HepG2 (cell line): ENCODE results near the gene COMP. TPM values are rescaled to one million over a fixed set of nuclear protein-coding genes. Genes with fewer than 3 reads are reported as not detected.
A peak's percentile ranks its signal among the peaks of the same experiment; 100 is the strongest.

Source experiments
- ATAC-seq: fragments of 200-7000 bp; cut with Tn5 transposase; 3 replicates; pipeline ENCODE4 v1.9.1; 2020; ENCODE audit warnings: mild to moderate bottlenecking, moderate library complexity
- BruUV-seq: library from RNA; stranded (reverse); fragments of 400-500 nt; replicated peaks from 2 replicates; lab custom pipeline; 2021; lab: Mats Ljungman, UMichigan
- CTCF ChIA-PET: fragments of 300-600 bp; formaldehyde crosslinking; extraction: SDS; loops from one replicate; lab custom pipeline; 2021; ENCODE audit warnings: low total read pairs, inconsistent platforms, low intra/inter-chr PET ratio; lab: Yijun Ruan, JAX
- POLR2A ChIA-PET: fragments of 350-600 bp; sonication (Branson Sonifier 250); formaldehyde crosslinking; loops from one replicate; lab custom pipeline; 2020; ENCODE audit warnings: antibody characterized with exemption, inconsistent platforms; lab: Yijun Ruan, JAX
- DNase-seq: peaks from one replicate; pipeline ENCODE4 v3.0.0-alpha.2; 2015; ENCODE audit warnings: low spot score
- FAIRE-seq: peaks from 3 replicates; lab custom pipeline; 2011; peaks lifted over from hg19 to GRCh38; lab: Jason Lieb, UNC
- H2AFZ ChIP-seq: one replicate; pipeline ENCODE4 v1.6.1; 2011; ENCODE audit warnings: low read length, inconsistent platforms
- H3K27ac ChIP-seq: fragments of 300-600 bp; 3 replicates; pipeline ENCODE4 v1.8.0; 2011; ENCODE audit warnings: mixed run types, mild to moderate bottlenecking, mixed read lengths, low read length, inconsistent platforms; ENCODE audit not compliant: insufficient read depth; ENCODE audit errors: extremely low read length
- H3K27me3 ChIP-seq, 2 experiments: fragments of 200-600 bp in 1 of 2; 2 replicates in 1 of 2; 3 replicates in 1 of 2; pipeline versions ENCODE4 v1.6.0 to v1.8.0; 2011; ENCODE audit warnings: low read length in 2 of 2, mild to moderate bottlenecking in 2 of 2, moderate library complexity in 2 of 2, inconsistent platforms in 1 of 2; ENCODE audit not compliant: insufficient read depth in 2 of 2, control insufficient read depth in 1 of 2
- H3K36me3 ChIP-seq, 2 experiments: fragments of 200-600 bp in 1 of 2; replicated peaks in 1 of 2; 2 replicates in 1 of 2; 3 replicates in 1 of 2; pipeline versions ENCODE4 v1.5.1 to v1.8.0; 2011; ENCODE audit warnings: low read length in 2 of 2, inconsistent platforms in 1 of 2; ENCODE audit not compliant: insufficient read depth in 2 of 2, control insufficient read depth in 1 of 2
- H3K4me1 ChIP-seq: 2 replicates; pipeline ENCODE4 v1.5.1; 2012; ENCODE audit warnings: low read length, inconsistent platforms; ENCODE audit not compliant: insufficient read depth
- H3K4me2 ChIP-seq: 2 replicates; pipeline ENCODE4 v1.6.0; 2011; ENCODE audit warnings: low read depth, low read length, inconsistent platforms
- H3K4me3 ChIP-seq, 3 experiments: fragments of 200-600 bp in 1 of 3; sonication (generic), shearing (Covaris generic) in 1 of 3; replicated peaks in 1 of 3; 2 replicates each; pipeline ENCODE4 v1.5.1; 2011 to 2016; ENCODE audit warnings: low read length in 3 of 3, inconsistent platforms in 2 of 3, low read depth in 2 of 3, mild to moderate bottlenecking in 2 of 3, control low read depth in 1 of 3, mixed read lengths in 1 of 3; ENCODE audit not compliant: insufficient read depth in 1 of 3
- H3K79me2 ChIP-seq: one replicate; pipeline ENCODE4 v1.6.1; 2011; ENCODE audit warnings: low read length, inconsistent platforms; ENCODE audit not compliant: insufficient read depth
- H3K9ac ChIP-seq: 2 replicates; pipeline ENCODE4 v1.6.0; 2011; ENCODE audit warnings: mild to moderate bottlenecking, low read depth, low read length, inconsistent platforms; ENCODE audit not compliant: insufficient read depth
- H3K9me3 ChIP-seq: 2 replicates; pipeline ENCODE4 v1.5.1; 2012; ENCODE audit warnings: mild to moderate bottlenecking, low read length
- H4K20me1 ChIP-seq: 2 replicates; pipeline ENCODE4 v1.6.0; 2011; ENCODE audit warnings: inconsistent platforms, mild to moderate bottlenecking, low read length, moderate library complexity; ENCODE audit not compliant: insufficient read depth
- DDIT3 ChIP-seq: sonication (generic); formaldehyde crosslinking; IDR thresholded peaks from 2 replicates; pipeline ENCODE4 v1.4.0; 2020; ENCODE audit warnings: mild to moderate bottlenecking, missing genetic modification reagents
- EHMT2 ChIP-seq: fragments of 200-600 bp; sonication (generic); IDR thresholded peaks from 2 replicates; pipeline ENCODE4 v1.7.0; 2017; ENCODE audit warnings: antibody characterized with exemption, low read depth, low read length, borderline replicate concordance
- KAT8 ChIP-seq: IDR thresholded peaks from 2 replicates; pipeline ENCODE4 v1.6.1; 2016; ENCODE audit warnings: missing genetic modification reagents, missing compliant biosample characterization
- KDM3A ChIP-seq: IDR thresholded peaks from 2 replicates; pipeline ENCODE4 v1.6.1; 2018; ENCODE audit warnings: low read depth, missing compliant biosample characterization
- KDM6A ChIP-seq: IDR thresholded peaks from 2 replicates; pipeline ENCODE4 v1.6.1; 2016; ENCODE audit warnings: low read depth
- MAFK ChIP-seq, 2 experiments: IDR thresholded peaks in 1 of 2; conservative IDR thresholded peaks in 1 of 2; 2 replicates each; pipeline ENCODE4 v1.6.1; 2011; ENCODE audit warnings: improper control_type of control experiment in 2 of 2, low read length in 2 of 2
- MYNN ChIP-seq: sonication (generic); formaldehyde crosslinking; IDR thresholded peaks from 2 replicates; pipeline ENCODE4 v1.4.0; 2020; ENCODE audit warnings: mild to moderate bottlenecking, low read depth, missing genetic modification reagents
- ONECUT2 ChIP-seq: sonication (generic); formaldehyde crosslinking; IDR thresholded peaks from 2 replicates; pipeline ENCODE4 v1.4.0; 2020; ENCODE audit warnings: missing genetic modification reagents
- STAT5B ChIP-seq: sonication (generic); formaldehyde crosslinking; IDR thresholded peaks from 2 replicates; pipeline ENCODE4 v1.4.0; 2020; ENCODE audit warnings: missing genetic modification reagents
- SUZ12 ChIP-seq: fragments of 150-350 bp; IDR thresholded peaks from 2 replicates; pipeline ENCODE4 v1.6.1; 2014; ENCODE audit warnings: low read depth, low read length
- TEF ChIP-seq: sonication (generic); formaldehyde crosslinking; IDR thresholded peaks from 2 replicates; pipeline ENCODE4 v1.5.0; 2020; ENCODE audit warnings: missing genetic modification reagents
- U2AF1 ChIP-seq: fragments of 200-400 bp; formaldehyde crosslinking; optimal IDR thresholded peaks from 2 replicates; pipeline ENCODE3; 2017; ENCODE audit warnings: mild to moderate bottlenecking, low read depth, low read length
- ZNF264 ChIP-seq: sonication (generic); formaldehyde crosslinking; IDR thresholded peaks from 2 replicates; pipeline ENCODE4 v1.4.0; 2020; ENCODE audit warnings: missing genetic modification reagents
- ZNF274 ChIP-seq: sonication (generic); formaldehyde crosslinking; IDR thresholded peaks from 2 replicates; pipeline ENCODE4 v1.5.1; 2020; ENCODE audit warnings: mild to moderate bottlenecking, missing genetic modification reagents
- ZNF354B ChIP-seq: sonication (generic); formaldehyde crosslinking; IDR thresholded peaks from 2 replicates; pipeline ENCODE4 v1.8.0; 2022; ENCODE audit warnings: mild to moderate bottlenecking, missing genetic modification reagents
- ZNF558 ChIP-seq: sonication (generic); formaldehyde crosslinking; IDR thresholded peaks from 2 replicates; pipeline ENCODE4 v1.9.0; 2022; ENCODE audit warnings: mild to moderate bottlenecking, missing genetic modification reagents, borderline replicate concordance
- ZNF746 ChIP-seq: sonication (generic); formaldehyde crosslinking; IDR thresholded peaks from 2 replicates; pipeline ENCODE4 v1.8.0; 2022; ENCODE audit warnings: mild to moderate bottlenecking, missing genetic modification reagents
- WGBS: methylation state at CpG from one replicate; pipeline ENCODE4 v1.1.6; 2017; ENCODE audit warnings: low lambda C conversion rate; 5-methylcytosine and 5-hydroxymethylcytosine counted together
- in situ Hi-C: cut with HindIII; loops from 2 replicates; pipeline ENCODE4 v1.10.0; 2017; ENCODE audit warnings: low pct_unique_long_range_greater_than_20kb; ENCODE audit not compliant: extremely low pct_ligation_motif_present
- intact Hi-C: fragments of 100-400 bp; cut with micrococcal nuclease; formaldehyde crosslinking; loops from one replicate; pipeline ENCODE4 v1.10.0; 2022; ENCODE audit not compliant: unreplicated experiment
- polyA plus RNA-seq, 8 experiments: library from polyadenylated mRNA; depleted of rRNA in 3 of 8; stranded (reverse) in 7 of 8; unstranded in 1 of 8; fragments of >200 nt; fragmentation: Illumina TruSeq in 4 of 8; extraction: Trizol in 4 of 8; gene quantifications; 2 replicates each; pipeline versions ENCODE4 v1.2.1 to v1.2.3, GENCODE V29; 2011 to 2016; ENCODE audit warnings: low read depth in 4 of 8, missing spikeins in 1 of 8, mixed read lengths in 1 of 8; ENCODE audit not compliant: insufficient read depth in 1 of 8
- total RNA-seq, 5 experiments: library from RNA; depleted of rRNA; stranded (reverse); fragments of >200 nt; fragmentation: Illumina TruSeq; extraction: Trizol; gene quantifications; 2 replicates each; pipeline ENCODE4 v1.2.3, GENCODE V29; 2016; ENCODE audit warnings: low read depth in 1 of 5
- TF ChIP-seq, protein P1 (sequence below): sonication (generic); formaldehyde crosslinking; conservative IDR thresholded peaks from 2 replicates; pipeline ENCODE4 v1.5.0; 2020; ENCODE audit warnings: missing genetic modification reagents
- TF ChIP-seq, protein P2 (sequence below): sonication (generic); formaldehyde crosslinking; IDR thresholded peaks from 2 replicates; pipeline ENCODE4 v1.4.0; 2020; ENCODE audit warnings: missing genetic modification reagents

COMP gene
- total and polyA plus RNA-seq, 2 of the 13 experiments (the other 11 are each of a cell fraction or from before 2014, with no cell fraction given): 0.04 to 0.13 TPM

DNA sequence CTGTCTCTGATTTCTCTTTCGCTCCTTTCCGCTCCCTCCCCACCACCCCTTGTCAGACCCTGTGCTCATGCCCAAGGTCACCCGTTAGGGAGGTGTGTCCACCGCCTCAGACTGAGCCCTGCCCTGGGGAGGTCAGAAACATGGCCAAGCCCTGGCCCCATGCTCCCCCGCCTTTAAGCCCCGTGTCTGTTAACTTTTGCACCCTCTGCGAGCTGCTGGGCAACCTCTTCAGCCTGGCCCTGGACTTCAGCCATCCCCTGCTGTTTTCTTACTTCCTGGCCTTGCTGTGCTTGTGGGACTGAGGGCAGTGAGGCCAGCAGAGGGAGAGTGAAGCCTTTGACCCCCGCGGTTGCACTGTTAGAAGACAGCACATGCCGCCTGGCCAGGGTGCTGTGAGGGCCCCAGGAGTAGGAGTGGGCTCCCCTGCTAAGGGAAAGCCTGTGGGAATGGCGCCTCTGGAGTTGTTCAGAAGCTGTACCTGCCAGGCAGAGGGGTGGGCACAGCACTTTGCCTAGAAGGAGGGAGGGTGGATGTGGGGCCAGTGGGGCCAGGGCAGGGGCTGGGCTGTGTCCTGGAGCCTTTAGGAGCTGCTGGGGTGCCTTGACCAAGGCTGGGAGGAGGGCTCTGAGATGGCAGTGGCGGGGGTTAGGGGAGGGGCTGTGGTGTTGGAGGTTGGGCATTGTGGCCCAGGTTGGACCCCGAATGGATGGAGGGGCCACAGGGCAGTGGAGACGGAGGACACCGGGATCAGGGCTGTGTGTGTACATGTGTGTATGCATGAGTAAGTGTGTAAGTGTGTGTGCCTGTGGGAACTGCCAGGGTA is 48.6 kb upstream of the COMP start:
- DNase-seq: peak; percentile 87
- FAIRE-seq: peak; percentile 91
- Histone ChIP-seq H3K27me3 (no peaks in the 10 kb centered on the region), H3K4me1 (peaks cover 95% of the 10 kb centered on the region), H3K79me2 (peaks cover 95% of the 10 kb centered on the region), H4K20me1 (peaks cover 64% of the 10 kb centered on the region), H3K36me3 (peaks cover 0 to 23% of the 10 kb centered on the region in 2 experiments; a peak in 3 of 5 replicates), H3K27ac (peak overlapping the region; percentile 89), H2AFZ (no peak overlapping the region), H3K9ac (peak overlapping the region; percentile 75), H3K4me2 (peak overlapping the region; percentile 94), H3K4me3 (peak overlapping the region; percentile 24 to 72 (median 40); a peak in 5 of 6 replicates), H3K9me3 (no peaks in the 10 kb centered on the region)
- intact Hi-C loops: no loop called here
- BruUV-seq: no TSS peak
- ChIA-PET CTCF (no interaction called here), POLR2A (interaction anchor here (0.7 to 2.8 kb wide), 12 partner anchors 8 to 319 kb away, joined by 3 to 23 read pairs (median 4); partner anchors contain the start of genes COPE, DDX49, ELL and REX1BD)
- WGBS: 9% methylated on average over 14 of the region's 15 CpGs
- peak; percentile 91 for ATAC-seq
- in situ Hi-C loops: loop anchor here (5.0 kb wide), 1 partner anchor 52 kb away; no protein-coding TSS in a partner anchor
- TF ChIP-seq ZNF558 (CRISPR knock-in tag) (no peak), KAT8 (CRISPR knock-in tag) (peak; percentile 68), DDIT3 (no peak), ZNF264 (CRISPR knock-in tag) (0 out of 2 replicates have a peak, but pooled peaks have one; percentile 18), MAFK (conservative IDR thresholded peaks at IDR 0.05 in 1 of 2, IDR thresholded peaks at IDR 0.05 in 1 of 2; ENCODE audit: low read length in 2 of 2) (no peak), KDM6A (CRISPR knock-in tag) (peak; percentile 93), SUZ12 (no peak), TEF (CRISPR knock-in tag) (no peak), ONECUT2 (CRISPR knock-in tag) (no peak), ZNF746 (CRISPR knock-in tag) (peak; percentile 96), EHMT2 (no peak), ZNF354B (no peak), KDM3A (CRISPR knock-in tag) (peak; percentile 67), ZNF274 (CRISPR knock-in tag) (peak; percentile 66; the same call in 1 of the 2 replicates), MYNN (CRISPR knock-in tag) (no peak), STAT5B (0 out of 2 replicates have a peak, but pooled peaks have one; percentile 43), U2AF1 (no peak)
- TF ChIP-seq, protein P1, sequence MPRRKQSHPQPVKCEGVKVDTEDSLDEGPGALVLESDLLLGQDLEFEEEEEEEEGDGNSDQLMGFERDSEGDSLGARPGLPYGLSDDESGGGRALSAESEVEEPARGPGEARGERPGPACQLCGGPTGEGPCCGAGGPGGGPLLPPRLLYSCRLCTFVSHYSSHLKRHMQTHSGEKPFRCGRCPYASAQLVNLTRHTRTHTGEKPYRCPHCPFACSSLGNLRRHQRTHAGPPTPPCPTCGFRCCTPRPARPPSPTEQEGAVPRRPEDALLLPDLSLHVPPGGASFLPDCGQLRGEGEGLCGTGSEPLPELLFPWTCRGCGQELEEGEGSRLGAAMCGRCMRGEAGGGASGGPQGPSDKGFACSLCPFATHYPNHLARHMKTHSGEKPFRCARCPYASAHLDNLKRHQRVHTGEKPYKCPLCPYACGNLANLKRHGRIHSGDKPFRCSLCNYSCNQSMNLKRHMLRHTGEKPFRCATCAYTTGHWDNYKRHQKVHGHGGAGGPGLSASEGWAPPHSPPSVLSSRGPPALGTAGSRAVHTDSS (CRISPR knock-in tag): no peak
- TF ChIP-seq, protein P2, sequence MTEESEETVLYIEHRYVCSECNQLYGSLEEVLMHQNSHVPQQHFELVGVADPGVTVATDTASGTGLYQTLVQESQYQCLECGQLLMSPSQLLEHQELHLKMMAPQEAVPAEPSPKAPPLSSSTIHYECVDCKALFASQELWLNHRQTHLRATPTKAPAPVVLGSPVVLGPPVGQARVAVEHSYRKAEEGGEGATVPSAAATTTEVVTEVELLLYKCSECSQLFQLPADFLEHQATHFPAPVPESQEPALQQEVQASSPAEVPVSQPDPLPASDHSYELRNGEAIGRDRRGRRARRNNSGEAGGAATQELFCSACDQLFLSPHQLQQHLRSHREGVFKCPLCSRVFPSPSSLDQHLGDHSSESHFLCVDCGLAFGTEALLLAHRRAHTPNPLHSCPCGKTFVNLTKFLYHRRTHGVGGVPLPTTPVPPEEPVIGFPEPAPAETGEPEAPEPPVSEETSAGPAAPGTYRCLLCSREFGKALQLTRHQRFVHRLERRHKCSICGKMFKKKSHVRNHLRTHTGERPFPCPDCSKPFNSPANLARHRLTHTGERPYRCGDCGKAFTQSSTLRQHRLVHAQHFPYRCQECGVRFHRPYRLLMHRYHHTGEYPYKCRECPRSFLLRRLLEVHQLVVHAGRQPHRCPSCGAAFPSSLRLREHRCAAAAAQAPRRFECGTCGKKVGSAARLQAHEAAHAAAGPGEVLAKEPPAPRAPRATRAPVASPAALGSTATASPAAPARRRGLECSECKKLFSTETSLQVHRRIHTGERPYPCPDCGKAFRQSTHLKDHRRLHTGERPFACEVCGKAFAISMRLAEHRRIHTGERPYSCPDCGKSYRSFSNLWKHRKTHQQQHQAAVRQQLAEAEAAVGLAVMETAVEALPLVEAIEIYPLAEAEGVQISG (CRISPR knock-in tag): peak; percentile 76
